ENCODE measurements around the gene APBB2.

The APBB2 gene

DNA sequence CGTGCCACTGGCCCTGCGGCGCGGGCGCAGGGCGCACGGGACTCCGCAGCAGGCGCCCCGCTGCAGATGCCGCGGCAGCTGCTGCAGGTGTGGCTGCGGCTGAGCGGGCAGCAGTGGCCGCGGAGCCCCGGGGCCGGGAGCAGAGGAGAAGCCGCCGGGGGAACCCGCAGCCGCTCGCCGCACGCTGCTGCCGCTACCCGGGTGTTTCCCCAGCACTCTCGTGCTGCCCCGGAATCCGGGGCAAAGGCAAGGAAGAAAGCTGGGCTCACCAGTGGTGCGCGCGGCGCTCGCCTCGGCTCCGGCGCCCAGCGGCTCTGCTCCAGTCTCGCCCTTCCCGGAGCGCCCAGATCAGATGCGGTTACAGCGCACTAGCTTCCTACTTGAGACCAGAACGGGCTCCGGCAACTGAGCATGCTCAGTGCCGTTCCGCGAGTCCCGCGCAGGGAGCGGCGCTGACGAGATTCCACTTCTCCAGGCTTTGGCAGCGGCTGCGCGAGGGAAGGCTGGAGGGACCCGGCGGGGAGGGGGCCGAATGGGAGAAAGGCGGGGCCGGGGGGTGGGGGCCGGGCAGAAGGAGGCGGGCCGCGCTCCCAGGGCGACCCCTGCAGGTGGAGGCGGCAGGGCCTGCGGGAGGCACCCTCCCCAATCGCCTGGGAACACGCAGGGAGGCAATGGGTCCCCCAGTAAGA lies at the start of gene APBB2:
Gene APBB2 (minus strand): TSS at position 407 of the 689 bp plus-strand sequence. CDS start 181,288 bp downstream, outside the sequence.
- in situ Hi-C loops (cut with MboI; ENCODE audit: low pct_unique_long_range_greater_than_20kb, low sequenced_read_pairs): loop anchor here (25.0 kb wide), 1 partner anchor 227 kb away; no protein-coding TSS in a partner anchor
- DNase-seq: peak; percentile 95

DNA sequence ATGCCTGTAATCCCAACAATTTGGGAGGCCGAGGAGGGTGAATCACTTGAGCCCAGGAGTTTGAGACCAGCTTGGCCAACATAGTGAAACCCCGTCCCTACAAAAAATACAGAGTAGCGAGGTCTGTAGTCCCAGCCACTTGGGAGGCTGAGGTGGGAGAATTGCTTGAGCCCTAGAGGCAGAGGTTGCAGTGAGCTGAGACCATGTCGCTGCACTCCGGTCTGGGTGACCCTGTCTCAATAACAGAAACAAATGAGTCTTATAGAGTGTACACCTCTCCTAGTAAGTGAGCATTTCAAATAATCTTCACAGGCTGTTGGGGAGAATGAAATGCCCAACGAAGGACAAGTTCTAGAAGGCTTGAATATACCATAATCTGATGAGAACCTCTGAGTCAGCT lies 47.9 kb upstream of the APBB2 start:
- in situ Hi-C loops (cut with MboI; ENCODE audit: low pct_unique_long_range_greater_than_20kb, low sequenced_read_pairs): no loop called here
- no peak for DNase-seq

- in situ Hi-C loops (cut with MboI; ENCODE audit: low pct_unique_long_range_greater_than_20kb, low sequenced_read_pairs): no loop called here
- DNase-seq: no peak
These were observed 45.9 kb upstream of the APBB2 start for GRCh38 chr4:41260116-41260733.

DNA sequence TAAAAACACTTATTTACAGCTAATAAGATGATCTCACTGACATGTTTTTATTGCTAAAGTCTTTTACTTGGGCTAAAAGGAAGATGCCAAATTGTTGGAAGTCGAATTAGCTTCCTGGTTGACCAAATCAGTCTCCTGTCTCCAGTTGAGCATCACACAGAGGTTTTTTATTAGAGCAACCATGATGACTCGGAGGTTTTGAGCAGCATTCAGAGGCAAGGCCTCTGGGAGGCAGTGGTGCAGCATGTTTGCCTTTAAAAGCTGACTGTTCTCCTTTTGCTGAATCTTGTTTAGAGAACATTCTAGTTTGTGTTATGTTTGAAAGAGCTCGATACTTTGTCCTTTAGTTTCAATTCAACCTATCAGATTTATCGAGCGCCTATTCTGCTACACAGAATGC lies 44.4 kb upstream of the APBB2 start:
- in situ Hi-C loops (cut with MboI; ENCODE audit: low pct_unique_long_range_greater_than_20kb, low sequenced_read_pairs): no loop called here
- DNase-seq: peak; percentile 56

GRCh38 chr4:41257906-41258305 lies 43.6 kb upstream of the APBB2 start:
- DNase-seq: peak; percentile 9
- in situ Hi-C loops (cut with MboI; ENCODE audit: low pct_unique_long_range_greater_than_20kb, low sequenced_read_pairs): no loop called here

DNA sequence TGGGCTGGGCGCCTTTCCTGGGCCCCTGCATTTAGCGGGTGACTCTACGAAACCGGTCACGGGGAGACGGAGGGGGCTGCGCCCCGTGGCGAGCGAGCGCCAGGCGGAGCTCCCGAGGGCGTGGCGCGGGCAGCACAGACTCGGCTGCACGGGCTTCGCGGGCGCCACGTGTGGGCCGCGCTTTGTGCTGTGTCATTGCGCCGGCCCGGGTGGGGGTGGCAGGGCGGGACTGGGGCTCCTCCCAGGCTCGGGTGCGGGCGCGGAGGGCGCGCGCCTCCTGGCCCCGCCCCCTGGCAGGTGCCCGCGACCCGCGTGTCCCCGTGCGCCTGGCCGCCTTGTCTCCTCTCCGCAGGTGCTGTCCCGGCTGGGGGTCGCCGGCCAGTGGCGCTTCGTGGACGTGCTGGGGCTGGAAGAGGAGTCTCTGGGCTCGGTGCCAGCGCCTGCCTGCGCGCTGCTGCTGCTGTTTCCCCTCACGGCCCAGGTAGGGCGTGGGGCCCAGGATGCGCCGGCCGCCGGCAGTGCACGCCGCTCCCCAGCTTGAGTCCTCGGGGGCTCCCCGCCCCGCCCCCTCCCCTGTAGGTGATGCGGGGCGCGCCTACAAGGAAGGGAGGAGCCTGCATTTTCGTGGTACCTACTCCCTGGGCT lies 43.0 kb upstream of the APBB2 start:
- in situ Hi-C loops (cut with MboI; ENCODE audit: low pct_unique_long_range_greater_than_20kb, low sequenced_read_pairs): no loop called here
- peak; percentile 53 for DNase-seq

- DNase-seq: peak; percentile 87
- in situ Hi-C loops (cut with MboI; ENCODE audit: low pct_unique_long_range_greater_than_20kb, low sequenced_read_pairs): no loop called here
These were observed 42.5 kb upstream of the APBB2 start, which contains the start of gene UCHL1 for GRCh38 chr4:41256740-41257256. Gene UCHL1 (plus strand): TSS chr4:41256928. CDS start chr4:41256977, 49 bp downstream.

DNA sequence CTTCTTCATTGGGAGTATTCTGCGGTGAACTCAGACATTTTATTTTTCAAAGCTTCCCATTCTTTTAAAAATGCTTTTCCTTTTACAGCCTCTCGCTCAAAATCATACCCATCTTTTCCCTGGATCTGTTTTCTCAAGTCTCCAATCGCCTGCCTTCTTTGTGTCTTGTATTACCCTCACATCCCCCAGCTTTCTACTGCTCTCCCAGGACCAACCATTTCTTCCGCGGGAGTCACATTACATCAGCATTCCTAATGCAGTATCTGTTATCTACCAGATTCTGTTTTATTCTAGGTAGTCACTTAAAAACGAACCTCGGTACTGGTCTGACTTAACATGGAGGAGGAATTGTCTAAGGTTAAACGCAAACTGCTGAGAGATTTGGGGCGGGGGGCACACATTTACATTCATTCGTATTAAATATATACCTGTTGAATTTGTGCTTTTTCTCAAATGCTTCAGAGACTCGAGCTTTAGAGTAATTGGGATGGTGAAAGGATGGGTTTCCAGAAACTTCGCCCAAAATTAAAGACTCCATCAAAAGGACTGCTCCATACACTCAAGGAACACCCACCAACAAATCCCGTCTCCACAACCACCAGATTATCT lies 41.9 kb upstream of the APBB2 start:
- DNase-seq: no peak
- in situ Hi-C loops (cut with MboI; ENCODE audit: low pct_unique_long_range_greater_than_20kb, low sequenced_read_pairs): no loop called here

DNA sequence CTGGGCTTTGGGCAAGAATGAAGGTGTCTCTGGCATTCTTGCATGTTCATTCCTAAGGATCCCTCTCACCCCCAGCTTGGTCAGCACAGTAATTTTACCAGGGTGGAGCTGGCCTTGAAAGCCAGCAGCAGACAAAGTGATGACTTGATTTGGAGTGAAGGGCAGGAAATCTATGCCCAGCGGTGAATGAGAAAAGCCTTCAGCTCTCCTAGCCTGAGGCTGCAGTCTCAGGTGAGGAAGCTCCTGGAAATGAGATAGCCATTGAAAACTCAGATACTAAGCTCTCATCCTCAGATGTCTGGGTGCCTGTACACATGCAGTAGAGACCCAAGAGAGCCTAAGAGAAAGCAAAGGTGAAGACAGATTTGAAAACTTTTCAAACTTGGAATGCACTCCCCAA lies 31.6 kb upstream of the APBB2 start:
- no peak for DNase-seq
- in situ Hi-C loops (cut with MboI; ENCODE audit: low pct_unique_long_range_greater_than_20kb, low sequenced_read_pairs): no loop called here

- no peak for DNase-seq
- in situ Hi-C loops (cut with MboI; ENCODE audit: low pct_unique_long_range_greater_than_20kb, low sequenced_read_pairs): no loop called here
These were observed 27.6 kb upstream of the APBB2 start for GRCh38 chr4:41241919-41242318.

- DNase-seq: no peak
- in situ Hi-C loops (cut with MboI; ENCODE audit: low pct_unique_long_range_greater_than_20kb, low sequenced_read_pairs): no loop called here
These were observed 22.2 kb upstream of the APBB2 start for GRCh38 chr4:41236508-41236907.

DNA sequence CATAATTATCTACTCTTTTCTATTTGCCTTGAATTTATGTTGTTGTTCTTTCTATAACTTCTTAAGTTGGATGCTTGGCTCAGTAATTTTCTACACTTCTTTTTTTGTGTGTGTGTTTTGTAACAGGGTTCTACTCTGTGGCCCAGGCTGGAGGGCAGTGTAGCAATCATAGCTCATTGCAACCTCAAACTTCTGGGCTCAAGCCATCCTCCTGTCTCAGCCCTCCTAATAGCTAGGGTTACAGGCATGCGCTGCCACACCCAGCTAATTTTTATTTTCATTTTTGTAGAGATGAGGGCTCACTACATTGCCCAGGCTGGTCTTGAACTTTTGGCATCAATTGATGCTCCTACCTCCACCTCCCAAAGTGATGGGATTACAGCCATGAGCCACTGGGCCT lies 21.7 kb upstream of the APBB2 start:
- no peak for DNase-seq

DNA sequence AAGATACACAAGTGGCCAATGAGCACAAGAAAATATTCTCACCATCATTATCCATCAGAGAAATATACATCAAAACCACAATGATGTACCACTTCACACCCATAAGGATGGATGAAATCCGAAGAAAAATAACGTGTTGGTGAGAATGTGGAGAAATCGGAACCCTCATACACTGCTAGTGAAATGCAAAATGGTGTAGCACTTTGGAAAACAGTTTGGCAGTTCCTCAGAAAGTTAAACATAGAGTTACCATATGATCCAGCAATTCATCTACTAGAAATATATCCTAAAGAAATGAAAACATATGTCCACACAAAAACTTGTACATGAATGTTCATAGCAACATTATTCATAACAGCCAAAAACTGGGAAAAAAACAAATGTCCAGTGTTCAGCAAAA lies 18.5 kb upstream of the APBB2 start:
- in situ Hi-C loops (cut with MboI; ENCODE audit: low pct_unique_long_range_greater_than_20kb, low sequenced_read_pairs): no loop called here

More for the DNA sequence above, 21.7 kb upstream of the APBB2 start:
- in situ Hi-C loops (cut with MboI; ENCODE audit: low pct_unique_long_range_greater_than_20kb, low sequenced_read_pairs): no loop called here

DNA sequence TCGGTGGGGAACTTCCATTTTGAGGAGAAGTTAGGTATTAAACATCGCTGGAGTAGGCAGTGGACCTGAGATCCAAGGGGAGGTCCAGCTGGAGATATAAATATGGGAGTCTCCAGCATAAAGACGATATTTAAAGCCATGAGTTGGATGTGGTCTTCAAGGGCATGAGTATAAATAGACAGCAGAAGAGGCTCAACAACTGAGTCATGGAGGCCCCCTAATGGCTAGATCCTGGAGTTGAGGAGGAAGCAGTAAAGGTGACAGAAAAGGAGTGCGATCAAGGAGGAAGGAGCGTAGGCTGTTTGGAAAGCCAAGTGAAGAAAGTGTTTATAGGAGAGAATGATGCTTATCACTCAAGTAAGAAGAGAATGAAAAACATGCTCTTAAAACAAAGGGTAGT lies 18.1 kb upstream of the APBB2 start:
- peak; percentile 28 for DNase-seq
- in situ Hi-C loops (cut with MboI; ENCODE audit: low pct_unique_long_range_greater_than_20kb, low sequenced_read_pairs): no loop called here

More for the DNA sequence above, 18.5 kb upstream of the APBB2 start:
- no peak for DNase-seq

DNA sequence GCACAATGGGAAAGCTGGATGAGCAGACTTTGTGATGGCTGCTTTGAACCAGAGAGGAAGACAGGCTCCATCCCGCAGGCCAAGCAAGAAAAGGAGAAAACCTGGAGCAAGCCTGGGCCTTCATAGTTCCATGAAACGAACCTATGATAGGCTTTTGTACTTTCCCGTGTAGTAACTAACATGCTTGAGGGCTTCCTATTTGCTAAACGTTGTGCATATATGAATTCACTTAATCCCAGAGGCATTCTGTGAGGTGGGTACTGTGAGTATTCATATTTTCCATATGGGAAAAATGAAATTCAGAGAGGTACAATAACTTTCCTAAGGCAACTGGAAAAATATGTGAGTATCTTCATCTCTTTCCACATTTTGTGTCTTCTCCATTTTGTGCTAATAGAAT lies 13.6 kb upstream of the APBB2 start:
- in situ Hi-C loops (cut with MboI; ENCODE audit: low pct_unique_long_range_greater_than_20kb, low sequenced_read_pairs): no loop called here
- DNase-seq: no peak

DNA sequence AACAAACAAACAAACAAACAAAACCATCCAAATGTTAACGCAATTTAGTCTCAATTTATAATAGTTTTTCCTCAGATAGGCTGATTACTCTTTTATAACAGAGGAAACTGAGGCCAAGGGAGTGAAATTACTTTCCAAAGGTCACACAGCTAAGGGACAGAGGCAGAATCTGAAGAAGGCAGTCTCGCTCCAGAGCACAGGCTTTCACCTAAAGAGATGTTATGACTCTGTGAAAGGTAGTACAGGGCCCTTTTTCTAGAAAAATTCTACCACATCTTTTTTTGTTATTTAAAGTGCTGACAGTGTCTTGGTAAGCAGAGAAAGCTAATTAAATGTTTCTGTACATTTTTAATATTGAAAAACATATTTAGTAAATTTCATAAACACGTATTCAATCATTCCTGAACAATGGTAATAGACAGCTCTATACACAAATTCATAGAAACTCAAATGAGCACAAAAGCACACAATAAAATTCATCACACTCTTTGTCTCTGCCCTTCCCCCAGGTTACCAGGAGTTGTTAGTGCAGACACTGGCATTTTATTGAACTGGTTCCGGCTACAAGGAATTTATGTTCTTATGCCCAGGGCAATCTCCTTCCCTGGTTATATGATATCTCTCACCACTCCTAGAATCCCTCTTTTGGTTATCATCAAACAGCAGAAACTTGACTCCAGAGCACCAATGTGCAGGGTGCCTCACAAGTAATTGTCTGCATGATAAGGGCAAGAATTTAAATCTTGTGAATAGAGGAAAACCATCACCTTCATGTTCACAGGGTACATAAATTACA lies 7.7 kb upstream of the APBB2 start:
- in situ Hi-C loops (cut with MboI; ENCODE audit: low pct_unique_long_range_greater_than_20kb, low sequenced_read_pairs): loop anchor here (25.0 kb wide), 1 partner anchor 235 kb away; no protein-coding TSS in a partner anchor
- DNase-seq: no peak

DNA sequence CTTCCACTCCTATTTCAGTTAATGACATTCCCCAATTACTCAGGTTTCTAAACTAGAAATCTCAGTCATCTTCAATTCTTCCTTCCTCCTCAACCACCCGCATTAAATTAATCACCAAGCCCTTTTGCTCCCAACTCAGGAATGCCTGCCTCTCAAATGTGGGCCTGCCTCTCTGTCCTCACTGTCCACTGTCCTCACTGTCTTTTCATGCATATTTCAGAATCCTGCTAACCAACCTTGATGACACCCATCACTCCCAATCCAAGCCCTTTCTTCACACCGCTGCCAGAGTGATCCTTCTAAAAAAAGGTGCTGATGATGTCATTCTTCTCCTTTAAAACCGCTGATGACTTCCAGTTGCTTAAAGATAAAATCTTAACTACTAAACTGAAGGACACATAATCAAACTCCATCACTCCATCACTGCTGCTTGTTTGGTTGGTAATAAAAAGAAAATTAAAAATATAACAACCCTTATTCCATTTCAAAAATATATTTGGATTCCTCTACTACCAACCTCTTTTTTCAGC lies 5.1 kb upstream of the APBB2 start:
- no peak for DNase-seq
- in situ Hi-C loops (cut with MboI; ENCODE audit: low pct_unique_long_range_greater_than_20kb, low sequenced_read_pairs): loop anchor here (25.0 kb wide), 1 partner anchor 232 kb away; no protein-coding TSS in a partner anchor

DNA sequence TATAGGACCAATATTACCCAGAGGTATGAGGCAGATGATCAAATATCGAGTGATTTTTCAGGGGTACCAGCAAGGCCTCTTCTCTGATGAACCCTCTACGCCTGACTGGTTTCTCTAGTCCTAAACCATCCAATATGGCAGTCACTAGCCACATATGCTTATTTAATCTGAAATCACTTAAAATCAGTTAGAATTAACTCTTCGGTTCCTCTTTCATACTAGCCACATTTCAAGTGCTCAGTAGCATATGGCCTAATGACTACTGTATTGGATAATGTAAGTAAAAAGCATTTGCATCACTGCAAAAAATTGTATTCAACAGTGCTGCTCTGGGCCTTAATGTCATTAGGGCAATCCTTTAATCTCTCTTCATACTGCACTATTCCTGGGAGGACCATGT lies 4.4 kb upstream of the APBB2 start:
- no peak for DNase-seq
- in situ Hi-C loops (cut with MboI; ENCODE audit: low pct_unique_long_range_greater_than_20kb, low sequenced_read_pairs): loop anchor here (25.0 kb wide), 1 partner anchor 231 kb away; no protein-coding TSS in a partner anchor

Data from KBM-7 (cell line).